Nephron progenitor cell (in vitro differentiated cells): ENCODE measurements around the gene PACS1.
A peak's percentile ranks its signal among the peaks of the same experiment; 100 is the strongest.

Source experiments
- DNase-seq: peaks from one replicate; pipeline ENCODE4 v3.0.0; 2021
- H3K27ac Mint-ChIP-seq: 2 replicates; pipeline ENCODE4 v1.8.0; 2021; ENCODE audit warnings: mild to moderate bottlenecking, moderate library complexity, mixed read lengths
- H3K27me3 Mint-ChIP-seq: 2 replicates; pipeline ENCODE4 v1.8.0; 2021; ENCODE audit warnings: mild to moderate bottlenecking, low read depth, mixed read lengths; ENCODE audit not compliant: poor library complexity
- H3K36me3 Mint-ChIP-seq: 2 replicates; pipeline ENCODE4 v1.8.0; 2021; ENCODE audit warnings: low read depth, mixed read lengths
- H3K4me1 Mint-ChIP-seq: 2 replicates; pipeline ENCODE4 v1.8.0; 2021; ENCODE audit warnings: mixed read lengths
- H3K4me3 Mint-ChIP-seq: 2 replicates; pipeline ENCODE4 v1.8.0; 2021; ENCODE audit warnings: mild to moderate bottlenecking, moderate library complexity, mixed read lengths
- H3K9me3 Mint-ChIP-seq: 2 replicates; pipeline ENCODE4 v1.8.0; 2021; ENCODE audit warnings: mild to moderate bottlenecking, moderate library complexity, mixed read lengths
- TF ChIP-seq, protein P1 (sequence below): fragments of 200-600 bp; sonication (generic); IDR thresholded peaks from 2 replicates; pipeline ENCODE4 v1.5.0; 2021; ENCODE audit warnings: antibody characterized with exemption

PACS1 gene

DNA sequence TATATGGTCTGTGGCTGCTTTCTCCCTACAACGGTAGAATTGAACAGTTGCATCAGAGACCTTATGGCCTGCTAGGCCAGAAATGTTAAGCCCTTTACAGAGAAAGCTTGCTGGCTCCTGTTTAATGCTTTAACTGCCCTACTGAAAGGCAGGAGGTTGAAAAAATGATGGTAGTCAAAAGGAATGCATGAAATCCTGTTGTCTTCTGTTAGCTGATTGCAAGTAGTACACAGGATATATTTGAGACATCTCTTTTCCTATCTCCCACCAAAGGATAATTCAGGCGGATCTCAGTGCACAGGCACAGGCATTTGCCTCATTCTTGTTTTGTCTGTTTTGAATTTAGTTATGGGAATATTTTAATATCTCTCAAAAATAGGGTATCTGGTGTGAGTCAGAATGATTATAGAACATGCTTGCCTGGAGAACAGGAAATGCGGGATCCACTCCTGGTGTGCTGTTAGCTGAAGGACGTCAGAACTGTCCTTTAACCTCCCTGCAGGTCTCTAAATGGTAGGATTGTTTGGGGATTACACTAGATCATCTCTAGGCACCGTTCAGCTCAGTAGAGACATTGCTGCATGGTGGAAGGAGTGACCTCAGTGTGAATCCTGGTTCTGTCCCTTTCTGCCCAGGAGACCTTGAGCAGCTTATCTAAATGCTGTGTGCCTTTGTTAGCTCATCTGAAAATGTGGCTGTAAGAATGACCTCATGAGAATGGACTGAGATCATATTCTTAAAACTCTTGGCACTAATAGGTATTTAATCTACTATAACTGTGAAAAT lies 49.5 kb downstream of the PACS1 start:
- no peak overlapping the region for H3K4me3 Mint-ChIP-seq
- peaks cover 5% of the 10 kb centered on the region for H3K36me3 Mint-ChIP-seq
- H3K27me3 Mint-ChIP-seq, result no peaks in the 10 kb centered on the region
- peaks cover 44% of the 10 kb centered on the region for H3K4me1 Mint-ChIP-seq
- peaks cover 4% of the 10 kb centered on the region for H3K9me3 Mint-ChIP-seq
- TF ChIP-seq, protein P1, sequence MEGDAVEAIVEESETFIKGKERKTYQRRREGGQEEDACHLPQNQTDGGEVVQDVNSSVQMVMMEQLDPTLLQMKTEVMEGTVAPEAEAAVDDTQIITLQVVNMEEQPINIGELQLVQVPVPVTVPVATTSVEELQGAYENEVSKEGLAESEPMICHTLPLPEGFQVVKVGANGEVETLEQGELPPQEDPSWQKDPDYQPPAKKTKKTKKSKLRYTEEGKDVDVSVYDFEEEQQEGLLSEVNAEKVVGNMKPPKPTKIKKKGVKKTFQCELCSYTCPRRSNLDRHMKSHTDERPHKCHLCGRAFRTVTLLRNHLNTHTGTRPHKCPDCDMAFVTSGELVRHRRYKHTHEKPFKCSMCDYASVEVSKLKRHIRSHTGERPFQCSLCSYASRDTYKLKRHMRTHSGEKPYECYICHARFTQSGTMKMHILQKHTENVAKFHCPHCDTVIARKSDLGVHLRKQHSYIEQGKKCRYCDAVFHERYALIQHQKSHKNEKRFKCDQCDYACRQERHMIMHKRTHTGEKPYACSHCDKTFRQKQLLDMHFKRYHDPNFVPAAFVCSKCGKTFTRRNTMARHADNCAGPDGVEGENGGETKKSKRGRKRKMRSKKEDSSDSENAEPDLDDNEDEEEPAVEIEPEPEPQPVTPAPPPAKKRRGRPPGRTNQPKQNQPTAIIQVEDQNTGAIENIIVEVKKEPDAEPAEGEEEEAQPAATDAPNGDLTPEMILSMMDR, result no peak
- no peak for DNase-seq
- peak overlapping the region; percentile 57 for H3K27ac Mint-ChIP-seq

DNA sequence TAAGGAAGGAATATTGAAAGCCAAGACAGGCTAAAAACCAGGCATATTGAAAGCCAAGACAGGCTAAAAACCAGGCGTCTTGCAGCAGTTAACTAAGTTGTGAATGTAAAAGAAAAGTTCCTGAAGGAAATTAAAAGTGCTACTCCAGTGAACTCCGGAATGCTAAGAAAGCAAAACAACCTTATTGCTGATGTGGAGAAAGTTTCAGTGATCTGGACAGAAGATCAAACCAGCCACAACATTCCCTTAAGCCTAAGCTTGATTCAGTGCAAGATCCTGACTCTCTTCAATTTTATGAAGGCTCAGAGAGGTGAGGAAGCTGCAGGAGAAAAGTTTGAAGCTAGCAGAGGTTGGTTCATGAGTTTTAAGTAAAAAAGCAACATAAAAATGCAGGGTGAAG lies 51.4 kb downstream of the PACS1 start:
- peaks cover 5% of the 10 kb centered on the region for H3K36me3 Mint-ChIP-seq
- peak overlapping the region; percentile 26 for H3K27ac Mint-ChIP-seq
- peaks cover 32% of the 10 kb centered on the region for H3K4me1 Mint-ChIP-seq
- TF ChIP-seq, protein P1, result no peak
- peaks cover 4% of the 10 kb centered on the region for H3K9me3 Mint-ChIP-seq
- H3K4me3 Mint-ChIP-seq, result no peak overlapping the region
- peaks cover 5% of the 10 kb centered on the region for H3K27me3 Mint-ChIP-seq
- DNase-seq, result no peak

GRCh38 chr11:66123902-66124301 lies 53.8 kb downstream of the PACS1 start:
- Mint-ChIP-seq H3K4me3 (no peak overlapping the region), H3K36me3 (peaks cover 5% of the 10 kb centered on the region)

GRCh38 chr11:66124564-66124963 lies 54.5 kb downstream of the PACS1 start:
- H3K27me3 Mint-ChIP-seq, result peaks cover 8% of the 10 kb centered on the region
- peaks cover 5% of the 10 kb centered on the region for H3K36me3 Mint-ChIP-seq

More at GRCh38 chr11:66123902-66124301, 53.8 kb downstream of the PACS1 start:
- TF ChIP-seq, protein P1, result no peak
- peaks cover 8% of the 10 kb centered on the region for H3K27me3 Mint-ChIP-seq
- peaks cover 38% of the 10 kb centered on the region for H3K4me1 Mint-ChIP-seq
- DNase-seq, result no peak
- H3K27ac Mint-ChIP-seq, result no peak overlapping the region
- H3K9me3 Mint-ChIP-seq, result peaks cover 4% of the 10 kb centered on the region

GRCh38 chr11:66126064-66126463 lies 56.0 kb downstream of the PACS1 start:
- Mint-ChIP-seq H3K4me3 (no peak overlapping the region), H3K4me1 (peaks cover 22% of the 10 kb centered on the region), H3K9me3 (peaks cover 4% of the 10 kb centered on the region), H3K36me3 (peaks cover 5% of the 10 kb centered on the region), H3K27ac (no peak overlapping the region), H3K27me3 (peaks cover 8% of the 10 kb centered on the region)
- TF ChIP-seq, protein P1, result no peak
- DNase-seq, result no peak

More at GRCh38 chr11:66124564-66124963, 54.5 kb downstream of the PACS1 start:
- peaks cover 32% of the 10 kb centered on the region for H3K4me1 Mint-ChIP-seq
- H3K27ac Mint-ChIP-seq, result no peak overlapping the region
- no peak overlapping the region for H3K4me3 Mint-ChIP-seq
- H3K9me3 Mint-ChIP-seq, result peaks cover 4% of the 10 kb centered on the region
- TF ChIP-seq, protein P1, result no peak
- DNase-seq, result no peak
